Smooth muscle cell of the coronary artery (primary cell): ENCODE measurements around the gene SCFD1. TPM values are rescaled to one million over a fixed set of nuclear protein-coding genes. Genes with fewer than 3 reads are reported as not detected.

ENCODE experiments used
- total RNA-seq: library from RNA; depleted of rRNA; stranded (reverse); fragments of >200 nt; gene quantifications from 2 replicates; pipeline ENCODE4 v1.2.3, GENCODE V29; 2014; ENCODE audit warnings: low replicate concordance

Gene SCFD1
- 99.6 and 126 TPM in 2 replicates for total RNA-seq

GRCh38 chr14:30621940-30622830, at the start of gene SCFD1:
Gene SCFD1, plus strand, starts transcription at chr14:30622319. Its CDS starts 20 bp downstream, at chr14:30622339.

Other genes starting within 250 kb of the SCFD1 start
- 13.6 and 14.4 TPM in 2 replicates for gene G2E3, start 63.2 kb upstream of the SCFD1 start, total RNA-seq